HepG2 (cell line): ENCODE data around the gene SIVA1. TPM values are rescaled to one million over a fixed set of nuclear protein-coding genes. Genes with fewer than 3 reads are reported as not detected.
A peak's percentile ranks its signal among the peaks of the same experiment; 100 is the strongest.

Experiments used
- ATF1 ChIP-seq: IDR thresholded peaks from 2 replicates; pipeline ENCODE4 v1.6.1; 2016; ENCODE audit warnings: mild to moderate bottlenecking, control low read depth
- E2F1 ChIP-seq: sonication (generic); formaldehyde crosslinking; IDR thresholded peaks from 2 replicates; pipeline ENCODE4 v1.5.0; 2020; ENCODE audit warnings: missing genetic modification reagents
- HDAC2 ChIP-seq: sonication (generic); formaldehyde crosslinking; IDR thresholded peaks from 2 replicates; pipeline ENCODE4 v1.4.0; 2020; ENCODE audit warnings: missing genetic modification reagents
- HNRNPK ChIP-seq: fragments of 200-400 bp; formaldehyde crosslinking; IDR thresholded peaks from 2 replicates; pipeline ENCODE4 v1.6.1; 2018; ENCODE audit warnings: low read length, low read depth, moderate library complexity, mild to moderate bottlenecking; ENCODE audit not compliant: poor library complexity, severe bottlenecking
- HOXA7 ChIP-seq: sonication (generic); formaldehyde crosslinking; IDR thresholded peaks from 2 replicates; pipeline ENCODE4 v1.8.1; 2022; ENCODE audit warnings: mild to moderate bottlenecking, missing genetic modification reagents, moderate library complexity
- PCBP1 ChIP-seq: fragments of 200-400 bp; formaldehyde crosslinking; IDR thresholded peaks from 2 replicates; pipeline ENCODE4 v1.6.1; 2017; ENCODE audit warnings: mild to moderate bottlenecking, low read depth, low read length, borderline replicate concordance
- SRSF4 ChIP-seq: fragments of 200-400 bp; formaldehyde crosslinking; IDR thresholded peaks from one replicate; pipeline ENCODE4 v1.6.1; 2018; ENCODE audit warnings: mild to moderate bottlenecking, low read depth, low read length, moderate library complexity; ENCODE audit not compliant: poor library complexity, severe bottlenecking
- TIGD3 ChIP-seq: sonication (generic); formaldehyde crosslinking; IDR thresholded peaks from 2 replicates; pipeline ENCODE4 v1.5.1; 2020; ENCODE audit warnings: mild to moderate bottlenecking, missing genetic modification reagents, borderline replicate concordance
- ZBTB42 ChIP-seq: sonication (generic); formaldehyde crosslinking; IDR thresholded peaks from 2 replicates; pipeline ENCODE4 v1.5.0; 2020; ENCODE audit warnings: mild to moderate bottlenecking, missing genetic modification reagents
- ZFYVE20 ChIP-seq: sonication (generic); formaldehyde crosslinking; IDR thresholded peaks from 2 replicates; pipeline ENCODE4 v1.8.0; 2023; ENCODE audit warnings: low read depth, mild to moderate bottlenecking, moderate library complexity, missing genetic modification reagents, borderline replicate concordance
- ZNF331 ChIP-seq: sonication (generic); formaldehyde crosslinking; IDR thresholded peaks from 2 replicates; pipeline ENCODE4 v1.4.0; 2020; ENCODE audit warnings: missing genetic modification reagents
- ZNF441 ChIP-seq: sonication (generic); formaldehyde crosslinking; IDR thresholded peaks from 2 replicates; pipeline ENCODE4 v1.7.0; 2021; ENCODE audit warnings: missing genetic modification reagents, borderline replicate concordance
- ZNF564 ChIP-seq: sonication (generic); formaldehyde crosslinking; IDR thresholded peaks from 2 replicates; pipeline ENCODE4 v1.8.1; 2023; ENCODE audit warnings: mild to moderate bottlenecking, missing genetic modification reagents
- ZNF567 ChIP-seq: sonication (generic); formaldehyde crosslinking; IDR thresholded peaks from 2 replicates; pipeline ENCODE4 v1.8.1; 2023; ENCODE audit warnings: mild to moderate bottlenecking, missing genetic modification reagents, borderline replicate concordance
- ZNF576 ChIP-seq: sonication (generic); formaldehyde crosslinking; IDR thresholded peaks from 2 replicates; pipeline ENCODE4 v1.4.0; 2020; ENCODE audit warnings: mild to moderate bottlenecking, missing genetic modification reagents
- ZNF687 ChIP-seq: sonication (generic); formaldehyde crosslinking; IDR thresholded peaks from 2 replicates; pipeline ENCODE4 v1.5.1; 2020; ENCODE audit warnings: mild to moderate bottlenecking, missing genetic modification reagents, moderate library complexity
- ZNF724P ChIP-seq: sonication (generic); formaldehyde crosslinking; IDR thresholded peaks from 2 replicates; pipeline ENCODE4 v1.8.0; 2022; ENCODE audit warnings: missing genetic modification reagents, borderline replicate concordance
- ZNF761 ChIP-seq: sonication (generic); formaldehyde crosslinking; conservative IDR thresholded peaks from 2 replicates; pipeline ENCODE4 v1.4.0; 2020; ENCODE audit warnings: mild to moderate bottlenecking, missing genetic modification reagents
- ZNF775 ChIP-seq: sonication (generic); formaldehyde crosslinking; IDR thresholded peaks from 2 replicates; pipeline ENCODE4 v1.4.0; 2020; ENCODE audit warnings: missing genetic modification reagents, mild to moderate bottlenecking, moderate library complexity, borderline replicate concordance
- ZNF839 ChIP-seq: sonication (generic); formaldehyde crosslinking; IDR thresholded peaks from 2 replicates; pipeline ENCODE4 v1.4.0; 2020; ENCODE audit warnings: missing genetic modification reagents, mild to moderate bottlenecking, borderline replicate concordance
- ZSCAN22 ChIP-seq: sonication (generic); formaldehyde crosslinking; IDR thresholded peaks from 2 replicates; pipeline ENCODE4 v1.4.0; 2020; ENCODE audit warnings: mild to moderate bottlenecking, missing genetic modification reagents
- polyA plus RNA-seq, 8 experiments: library from polyadenylated mRNA; depleted of rRNA in 3 of 8; stranded (reverse) in 7 of 8; unstranded in 1 of 8; fragments of >200 nt; fragmentation: Illumina TruSeq in 4 of 8; extraction: Trizol in 4 of 8; gene quantifications; 2 replicates each; pipeline versions ENCODE4 v1.2.1 to v1.2.3, GENCODE V29; 2011 to 2016; ENCODE audit warnings: low read depth in 4 of 8, missing spikeins in 1 of 8, mixed read lengths in 1 of 8; ENCODE audit not compliant: insufficient read depth in 1 of 8
- total RNA-seq, 5 experiments: library from RNA; depleted of rRNA; stranded (reverse); fragments of >200 nt; fragmentation: Illumina TruSeq; extraction: Trizol; gene quantifications; 2 replicates each; pipeline ENCODE4 v1.2.3, GENCODE V29; 2016; ENCODE audit warnings: low read depth in 1 of 5

Gene SIVA1
- total and polyA plus RNA-seq, 2 of the 13 experiments (the other 11 are each of a cell fraction or from before 2014, with no cell fraction given) = 123 to 186 TPM

- TF ChIP-seq TIGD3 (no peak), ZFYVE20 (CRISPR knock-in tag) (peak; percentile 92; the same call in 1 of the 2 replicates), HDAC2 (peak; percentile 44), ZNF775 (0 out of 2 replicates have a peak, but pooled peaks have one; percentile 35), ATF1 (CRISPR knock-in tag) (peak; percentile 96), SRSF4 (no peak), ZNF564 (CRISPR knock-in tag) (peak; percentile 87), ZNF576 (CRISPR knock-in tag) (0 out of 2 replicates have a peak, but pooled peaks have one; percentile 30), HNRNPK (peak; percentile 93), ZNF331 (CRISPR knock-in tag) (peak; percentile 29; the same call in 1 of the 2 replicates), ZSCAN22 (CRISPR knock-in tag) (no peak), PCBP1 (0 out of 2 replicates have a peak, but pooled peaks have one; percentile 85), ZNF761 (CRISPR knock-in tag) (peak; percentile 63), HOXA7 (CRISPR knock-in tag) (peak; percentile 78; the same call in 1 of the 2 replicates), E2F1 (CRISPR knock-in tag) (peak; percentile 96), ZNF839 (CRISPR knock-in tag) (0 out of 2 replicates have a peak, but pooled peaks have one; percentile 44), ZNF724P (CRISPR knock-in tag) (0 out of 2 replicates have a peak, but pooled peaks have one; percentile 50), ZNF567 (CRISPR knock-in tag) (peak; percentile 19; the same call in 1 of the 2 replicates), ZBTB42 (no peak), ZNF687 (CRISPR knock-in tag) (peak; percentile 82), ZNF441 (CRISPR knock-in tag) (no peak)
These were observed at the start of gene SIVA1 (continued) for GRCh38 chr14:104752735-104753527.
